ENCODE data around the gene CD274.

DNA sequence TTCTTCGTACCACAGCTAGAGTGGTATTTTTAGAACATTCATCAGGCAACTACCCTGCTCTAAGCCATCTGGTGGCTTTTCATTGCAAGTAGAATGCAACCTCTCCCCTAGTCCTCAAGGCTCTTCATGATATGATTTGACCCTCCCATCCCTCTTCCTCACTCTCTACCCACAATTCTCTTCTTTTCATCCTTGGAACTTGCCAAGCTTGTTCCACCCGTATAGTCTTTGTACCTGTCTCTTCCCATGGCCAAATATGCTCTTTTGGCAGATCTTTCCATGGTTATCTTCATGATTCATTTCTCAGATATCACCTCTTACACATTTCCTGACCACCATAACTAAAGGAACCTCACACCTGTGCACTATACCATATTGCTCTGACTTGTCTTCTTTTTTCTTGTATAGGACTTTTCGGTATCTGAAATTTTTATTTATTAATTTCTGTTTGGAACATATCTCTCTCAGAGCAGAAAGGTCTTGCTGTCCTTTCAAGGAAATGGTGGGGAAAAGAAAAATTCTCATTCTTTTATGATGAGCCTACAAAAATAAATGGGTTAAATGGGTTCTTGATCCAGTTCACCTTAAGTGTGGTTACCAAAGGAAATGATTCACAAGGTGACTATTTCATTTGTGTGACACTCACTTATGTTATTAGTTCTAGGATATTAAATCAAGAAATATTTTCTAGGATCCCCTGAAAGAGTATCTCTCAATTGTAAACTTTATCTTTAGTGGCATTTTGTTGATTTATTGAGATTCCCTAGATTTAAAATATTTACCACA lies 3.7 kb upstream of the CD274 start:
- no peak for TF ChIP-seq POLR2A (IDR thresholded peaks at IDR 0.05)
- no peak for TF ChIP-seq CTCF (IDR thresholded peaks at IDR 0.05)
- no peak for TF ChIP-seq EP300 (IDR thresholded peaks at IDR 0.05)
- TF ChIP-seq POLR2AphosphoS5 (IDR thresholded peaks at IDR 0.05) = no peak

Measured in stomach (tissue), 4 donors.